GM19099 (cell line): ENCODE measurements around the gene ZNF444.
A peak's percentile ranks its signal among the peaks of the same experiment; 100 is the strongest.

Source experiments
- POLR2A ChIP-seq: IDR thresholded peaks from 3 replicates; pipeline ENCODE4 v1.6.1; 2011; ENCODE audit warnings: low read depth; ENCODE audit not compliant: insufficient read length; ENCODE audit errors: extremely low read depth

The ZNF444 gene

DNA sequence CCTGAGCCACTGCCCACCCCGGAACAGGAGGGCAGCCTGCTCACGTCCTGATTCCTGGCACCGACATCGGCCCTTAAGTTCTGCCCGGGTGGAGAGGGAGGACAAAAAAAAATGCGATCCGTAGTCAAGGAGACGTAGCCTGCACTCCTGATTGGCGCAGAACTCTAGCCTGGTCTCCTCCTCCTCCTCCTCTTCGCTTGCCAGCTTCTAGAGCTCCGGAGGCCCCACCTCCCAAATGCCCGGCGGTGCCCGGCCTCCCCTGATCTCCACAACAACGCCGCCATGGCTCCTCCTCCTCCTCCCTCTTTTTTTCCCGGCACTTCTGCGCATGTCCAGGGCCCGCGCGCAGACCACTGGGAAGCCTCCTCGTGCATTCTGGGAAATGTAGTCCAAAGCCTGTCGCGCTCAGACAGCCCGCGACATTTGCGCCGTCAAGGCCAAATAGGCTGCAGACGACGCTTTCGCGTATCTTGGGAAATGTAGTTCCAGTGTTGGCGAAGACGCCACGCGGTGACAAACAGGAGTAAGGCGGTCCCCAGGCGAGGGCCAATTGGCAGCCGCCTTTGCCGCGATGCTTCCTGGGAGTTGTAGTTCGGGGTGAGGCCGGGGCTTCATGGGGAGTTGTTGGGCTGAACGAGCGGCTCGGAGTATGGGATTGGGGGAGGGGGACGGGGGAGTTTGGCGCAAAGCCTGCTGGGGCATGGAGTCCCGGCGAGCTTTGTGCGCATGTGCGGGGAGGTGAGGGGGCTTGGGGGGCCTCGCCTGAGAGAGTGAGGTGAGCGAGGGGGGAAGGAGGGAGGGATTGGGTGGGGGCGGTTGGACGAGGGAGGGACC, at the start of gene ZNF444:
TSS of gene ZNF444 (plus strand) at position 705 of the 834 bp plus-strand sequence. CDS start 5,625 bp downstream, outside the sequence.
- peak; percentile 68 for TF ChIP-seq POLR2A

DNA sequence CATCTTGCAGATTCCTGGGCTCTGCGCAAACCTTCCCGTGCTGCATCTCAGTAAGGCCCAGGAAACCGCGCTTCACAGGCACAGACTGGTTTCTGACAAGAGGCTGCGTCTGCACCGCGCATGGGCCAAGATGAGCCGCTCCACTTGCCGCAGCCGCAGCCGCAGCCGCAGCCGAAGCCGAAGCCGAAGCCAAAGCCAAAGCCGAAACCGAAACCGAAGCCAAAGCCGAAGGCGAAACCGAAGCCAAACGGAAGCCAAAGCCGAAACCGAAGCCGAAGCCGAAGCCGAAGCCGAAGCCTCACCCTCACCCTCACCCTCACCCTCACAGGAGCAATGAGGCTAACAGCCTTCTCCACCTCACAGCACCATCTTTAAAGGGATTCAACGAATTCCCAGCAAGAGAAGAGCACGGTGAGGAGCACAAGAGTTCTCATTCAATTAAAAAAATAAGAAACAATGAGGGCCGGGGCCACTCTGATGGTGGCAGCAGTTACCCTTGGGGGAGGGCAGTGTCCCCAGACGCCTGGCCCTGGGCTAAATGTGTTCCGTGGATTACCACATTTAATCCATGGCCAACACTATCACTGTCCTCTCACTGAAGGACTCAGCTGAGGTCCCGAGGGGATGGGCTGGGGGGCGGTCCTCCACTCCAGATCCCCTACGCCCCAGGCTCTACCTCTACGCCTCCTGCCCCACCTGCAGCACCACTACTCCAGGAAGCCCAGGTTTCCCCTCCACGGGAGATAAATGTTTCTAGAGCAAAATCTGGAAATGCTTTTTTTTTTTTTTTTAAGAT, 49.1 kb upstream of the ZNF444 start:
- no peak for TF ChIP-seq POLR2A

DNA sequence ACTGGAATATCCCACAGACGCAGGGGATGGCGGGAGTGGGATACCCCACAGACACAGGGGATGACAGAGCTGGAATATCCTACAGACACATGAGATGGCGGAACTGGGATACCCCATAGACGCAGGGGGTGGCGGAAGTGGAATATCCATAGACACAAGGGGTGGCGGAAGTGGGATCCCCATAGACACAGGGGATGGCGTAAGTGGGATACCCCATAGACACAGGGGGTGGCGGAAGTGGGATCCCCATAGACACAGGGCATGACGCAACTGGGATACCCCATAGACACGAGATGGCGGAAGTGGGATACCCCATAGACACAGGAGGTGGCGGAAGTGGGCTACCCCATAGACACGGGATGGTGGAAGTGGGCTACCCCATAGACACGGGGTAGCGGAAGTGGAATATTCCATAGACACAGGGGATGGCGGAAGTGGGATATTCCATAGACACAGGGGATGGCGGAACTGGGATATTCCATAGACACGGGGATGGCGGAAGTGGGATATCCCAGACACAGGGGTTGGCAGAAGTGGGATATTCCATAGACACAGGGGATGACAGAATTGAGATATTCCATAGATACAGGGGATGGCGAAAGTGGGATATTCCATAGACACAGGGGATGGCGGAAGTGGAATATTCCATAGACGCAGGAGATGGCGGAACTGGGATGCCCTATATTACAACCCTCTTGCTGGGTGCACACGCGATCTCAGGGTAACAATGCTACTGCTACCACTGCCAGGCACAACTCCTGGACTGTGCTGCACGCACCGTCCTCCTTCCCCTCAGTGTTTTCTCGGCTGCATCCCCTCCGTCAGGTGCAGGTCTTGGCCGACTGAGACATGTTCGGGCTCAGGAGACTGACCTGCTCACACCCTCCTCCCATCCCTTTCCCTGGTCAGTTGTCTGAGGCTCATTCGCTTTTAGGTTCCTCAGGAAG, 48.1 kb upstream of the ZNF444 start:
- TF ChIP-seq POLR2A = no peak

DNA sequence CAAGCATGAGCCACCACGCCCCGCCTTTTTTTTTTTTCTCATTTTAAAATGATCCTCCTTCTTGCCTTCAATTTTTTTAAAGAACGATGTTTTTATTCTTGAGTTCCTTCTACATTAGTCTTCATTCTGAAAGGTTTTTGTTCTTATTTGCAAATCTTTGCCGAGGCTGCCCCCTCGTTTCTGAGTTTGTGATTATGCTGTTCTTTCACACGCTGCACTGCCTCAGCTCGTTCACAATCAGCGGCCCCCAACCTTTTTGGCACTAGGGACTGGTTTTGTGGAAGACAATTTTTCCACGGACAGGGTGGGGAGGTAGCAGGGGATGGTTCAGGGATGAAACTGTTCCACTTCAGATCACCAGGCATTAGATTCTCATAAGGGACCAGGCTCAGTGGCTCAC, 46.6 kb upstream of the ZNF444 start:
- TF ChIP-seq POLR2A = no peak

- no peak for TF ChIP-seq POLR2A
These were observed 44.4 kb upstream of the ZNF444 start for GRCh38 chr19:56096665-56097064.

GRCh38 chr19:56097306-56097705, 43.8 kb upstream of the ZNF444 start:
- no peak for TF ChIP-seq POLR2A

DNA sequence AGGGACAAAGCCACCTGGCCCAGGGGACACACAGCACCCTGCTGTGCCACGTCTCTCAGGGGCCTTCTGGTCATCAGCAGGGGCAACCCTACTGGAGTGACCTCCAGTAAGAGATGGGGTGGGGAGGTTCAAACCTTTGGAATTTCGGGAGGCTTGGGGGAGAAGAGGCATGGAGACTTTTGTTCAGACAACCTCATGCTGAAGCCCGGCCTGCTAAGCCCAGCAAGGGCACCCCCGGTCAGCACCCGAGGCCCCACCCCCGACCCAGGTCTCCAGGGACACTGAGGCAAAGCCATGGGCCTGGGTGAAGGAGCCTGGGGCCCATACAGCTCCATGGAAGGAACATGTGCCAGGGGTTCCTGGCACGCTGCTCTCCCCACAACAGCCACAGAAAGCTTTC, 43.3 kb upstream of the ZNF444 start:
- TF ChIP-seq POLR2A = no peak

- TF ChIP-seq POLR2A = no peak
These were observed 42.1 kb upstream of the ZNF444 start for GRCh38 chr19:56098731-56099568.

- no peak for TF ChIP-seq POLR2A
These were observed 41.2 kb upstream of the ZNF444 start for GRCh38 chr19:56099638-56100539.

DNA sequence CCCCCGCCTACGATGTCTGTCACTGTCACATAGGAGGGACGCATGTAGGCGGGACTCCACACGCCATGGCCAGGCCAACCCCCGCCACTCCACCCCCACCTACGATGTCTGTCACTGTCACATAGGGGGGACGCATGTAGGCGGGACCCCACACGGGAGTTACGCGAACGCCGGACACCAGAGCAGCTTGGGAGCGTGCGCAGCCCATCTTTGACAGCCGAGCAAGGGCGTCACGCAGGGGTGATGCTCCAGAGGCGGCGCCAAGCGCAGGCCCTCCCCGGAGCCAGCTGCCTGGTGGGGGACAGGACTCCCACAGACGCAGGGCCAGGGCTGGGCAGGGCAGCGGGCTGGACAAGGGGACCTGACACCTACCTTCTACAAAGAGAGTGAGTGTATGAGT, 40.0 kb upstream of the ZNF444 start:
- no peak for TF ChIP-seq POLR2A

DNA sequence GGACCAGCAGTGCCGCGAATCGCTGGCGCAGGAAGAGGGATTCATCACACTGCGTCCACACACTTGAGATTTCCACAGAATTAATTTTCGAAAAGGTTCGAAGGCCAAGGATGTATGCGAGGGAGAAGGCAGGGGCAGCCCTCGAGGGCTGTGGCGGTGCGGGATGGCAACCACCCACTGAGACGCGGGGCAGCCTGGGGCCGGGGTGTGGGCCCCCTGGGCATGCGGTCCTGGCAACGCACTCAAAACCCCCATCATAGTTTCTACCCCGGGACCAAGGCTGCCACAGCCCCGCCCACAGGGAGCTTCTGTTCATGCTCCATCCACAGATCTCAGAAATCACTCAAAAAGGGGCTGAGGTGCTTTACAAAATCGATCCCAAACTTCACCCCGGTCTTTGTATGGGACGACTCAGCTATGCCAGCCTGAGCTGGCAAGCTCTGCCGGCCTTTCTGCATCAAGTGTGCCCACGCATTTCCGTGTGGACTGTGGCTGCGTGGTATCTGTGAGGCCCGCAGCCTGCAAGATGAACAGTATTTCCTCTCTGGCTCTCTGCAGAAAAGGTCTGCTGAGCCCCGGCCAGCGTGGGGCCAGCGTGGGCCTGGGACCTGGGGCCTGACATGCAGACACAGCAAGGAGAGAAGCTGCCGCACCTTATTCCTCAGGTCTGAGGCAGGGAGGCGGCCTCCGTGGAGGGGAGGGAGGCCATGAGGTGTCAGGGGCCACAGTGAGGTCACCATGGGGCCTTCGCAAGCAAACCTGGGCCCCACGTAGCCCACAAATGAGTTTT, 39.1 kb upstream of the ZNF444 start:
- no peak for TF ChIP-seq POLR2A

GRCh38 chr19:56103027-56103614, 38.0 kb upstream of the ZNF444 start:
- no peak for TF ChIP-seq POLR2A
